Lower lobe of right lung (tissue), 2 donors: ENCODE measurements around the gene FAT4. TPM values are rescaled to one million over a fixed set of nuclear protein-coding genes. Genes with fewer than 3 reads are reported as not detected.

Source experiments
- ATAC-seq, 2 donors: fragments of 200-7000 bp; cut with Tn5 transposase; one replicate each; pipeline ENCODE4 v1.9.1; 2020 to 2022; ENCODE audit warnings: mild to moderate bottlenecking in 2 of 2, moderate library complexity in 2 of 2
- DNase-seq: peaks from one replicate; pipeline ENCODE4 v3.0.0-alpha.2; 2020
- H3K27ac ChIP-seq: fragments of 200-600 bp; one replicate; pipeline ENCODE4 v1.8.0; 2022
- H3K27me3 ChIP-seq: fragments of 200-600 bp; one replicate; pipeline ENCODE4 v1.8.0; 2022; ENCODE audit warnings: low read depth
- H3K36me3 ChIP-seq: fragments of 200-600 bp; one replicate; pipeline ENCODE4 v1.8.0; 2022; ENCODE audit warnings: mild to moderate bottlenecking
- H3K4me1 ChIP-seq: fragments of 200-600 bp; one replicate; pipeline ENCODE4 v1.8.0; 2022
- H3K4me3 ChIP-seq: fragments of 200-600 bp; one replicate; pipeline ENCODE4 v1.8.0; 2022; ENCODE audit warnings: mild to moderate bottlenecking
- H3K9me3 ChIP-seq: fragments of 200-600 bp; one replicate; pipeline ENCODE4 v1.8.0; 2022
- intact Hi-C: fragments of 100-400 bp; cut with DNase I; formaldehyde crosslinking; loops from one replicate; pipeline ENCODE4 v1.11.0; 2022
- total RNA-seq: library from RNA; stranded (reverse); fragmentation: NEBNext Ultra II Directional; extraction: Animal tissue kit (Norgen Biotek cat#: 25700); gene quantifications from one replicate; pipeline ENCODE4 v1.2.1, GENCODE V29; 2021
- TF ChIP-seq, protein P1 (sequence below): fragments of 200-600 bp; IDR thresholded peaks from one replicate; pipeline ENCODE4 v1.8.0; 2022; ENCODE audit warnings: antibody characterized with exemption, mild to moderate bottlenecking
- donor health status: DM: no; HTN: yes; CAD: no; lungs with severe emphysema.

The FAT4 gene
- total RNA-seq, 1 donor from 2014 or later, result 15.2 TPM

DNA sequence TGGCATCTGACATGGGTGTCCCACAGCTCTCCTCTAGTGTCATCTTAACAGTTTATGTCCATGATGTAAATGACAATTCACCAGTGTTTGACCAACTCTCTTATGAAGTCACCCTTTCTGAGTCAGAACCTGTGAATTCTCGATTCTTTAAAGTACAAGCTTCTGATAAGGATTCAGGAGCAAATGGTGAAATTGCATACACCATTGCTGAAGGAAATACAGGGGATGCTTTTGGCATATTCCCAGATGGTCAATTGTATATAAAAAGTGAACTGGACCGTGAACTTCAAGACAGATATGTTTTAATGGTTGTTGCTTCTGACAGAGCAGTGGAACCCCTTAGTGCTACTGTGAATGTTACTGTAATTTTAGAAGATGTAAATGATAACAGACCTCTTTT is 4.6 kb downstream of the FAT4 start:
- intact Hi-C loops, result loop anchor here (10.0 kb wide), 1 partner anchor 425 kb away; no protein-coding TSS in a partner anchor
- no peak for DNase-seq
- no peak for ATAC-seq
- Histone ChIP-seq H3K36me3 (no peaks in the 10 kb centered on the region), H3K9me3 (no peaks in the 10 kb centered on the region), H3K27me3 (no peaks in the 10 kb centered on the region), H3K27ac (no peak overlapping the region), H3K4me1 (peaks cover 42% of the 10 kb centered on the region), H3K4me3 (no peak overlapping the region)
- TF ChIP-seq, protein P1, sequence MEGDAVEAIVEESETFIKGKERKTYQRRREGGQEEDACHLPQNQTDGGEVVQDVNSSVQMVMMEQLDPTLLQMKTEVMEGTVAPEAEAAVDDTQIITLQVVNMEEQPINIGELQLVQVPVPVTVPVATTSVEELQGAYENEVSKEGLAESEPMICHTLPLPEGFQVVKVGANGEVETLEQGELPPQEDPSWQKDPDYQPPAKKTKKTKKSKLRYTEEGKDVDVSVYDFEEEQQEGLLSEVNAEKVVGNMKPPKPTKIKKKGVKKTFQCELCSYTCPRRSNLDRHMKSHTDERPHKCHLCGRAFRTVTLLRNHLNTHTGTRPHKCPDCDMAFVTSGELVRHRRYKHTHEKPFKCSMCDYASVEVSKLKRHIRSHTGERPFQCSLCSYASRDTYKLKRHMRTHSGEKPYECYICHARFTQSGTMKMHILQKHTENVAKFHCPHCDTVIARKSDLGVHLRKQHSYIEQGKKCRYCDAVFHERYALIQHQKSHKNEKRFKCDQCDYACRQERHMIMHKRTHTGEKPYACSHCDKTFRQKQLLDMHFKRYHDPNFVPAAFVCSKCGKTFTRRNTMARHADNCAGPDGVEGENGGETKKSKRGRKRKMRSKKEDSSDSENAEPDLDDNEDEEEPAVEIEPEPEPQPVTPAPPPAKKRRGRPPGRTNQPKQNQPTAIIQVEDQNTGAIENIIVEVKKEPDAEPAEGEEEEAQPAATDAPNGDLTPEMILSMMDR, result no peak

DNA sequence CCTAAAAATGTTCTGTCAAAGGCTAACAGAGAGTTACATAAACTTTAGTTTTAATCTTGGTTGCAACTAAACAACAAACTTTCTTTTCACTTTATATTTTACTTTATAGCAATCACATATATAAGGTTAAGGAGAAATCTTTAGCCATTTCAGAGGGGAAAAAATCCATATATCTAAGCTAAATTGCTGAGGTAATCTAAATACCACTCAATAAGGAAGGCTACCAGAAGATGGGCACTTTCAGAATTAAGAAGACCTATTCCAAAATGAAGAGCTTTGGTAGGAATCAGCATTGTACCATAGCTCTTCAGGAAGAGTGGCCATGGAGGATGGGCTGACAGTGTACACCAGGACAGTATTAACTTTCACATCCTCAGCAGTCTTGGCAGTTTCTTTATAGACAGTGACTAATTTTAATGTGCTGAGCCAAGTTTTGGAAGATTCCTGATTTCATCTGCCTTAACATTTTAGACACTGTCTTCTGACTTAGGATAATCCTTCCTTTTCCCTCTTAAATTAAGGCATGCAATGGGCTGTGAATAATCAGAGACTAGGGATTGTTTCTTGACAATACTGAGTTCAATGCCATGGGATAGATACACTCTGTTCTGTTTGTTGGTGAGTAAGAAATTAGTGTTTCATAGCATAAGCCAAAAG is 7.1 kb downstream of the FAT4 start:
- intact Hi-C loops, result no loop called here
- H3K4me1 ChIP-seq, result peaks cover 28% of the 10 kb centered on the region
- peak overlapping the region; percentile 12 for H3K27ac ChIP-seq
- TF ChIP-seq, protein P1, result no peak
- H3K27me3 ChIP-seq, result no peaks in the 10 kb centered on the region
- ATAC-seq (no peak), DNase-seq (no peak)
- no peaks in the 10 kb centered on the region for H3K36me3 ChIP-seq
- no peaks in the 10 kb centered on the region for H3K9me3 ChIP-seq
- H3K4me3 ChIP-seq, result peak overlapping the region; percentile 34

DNA sequence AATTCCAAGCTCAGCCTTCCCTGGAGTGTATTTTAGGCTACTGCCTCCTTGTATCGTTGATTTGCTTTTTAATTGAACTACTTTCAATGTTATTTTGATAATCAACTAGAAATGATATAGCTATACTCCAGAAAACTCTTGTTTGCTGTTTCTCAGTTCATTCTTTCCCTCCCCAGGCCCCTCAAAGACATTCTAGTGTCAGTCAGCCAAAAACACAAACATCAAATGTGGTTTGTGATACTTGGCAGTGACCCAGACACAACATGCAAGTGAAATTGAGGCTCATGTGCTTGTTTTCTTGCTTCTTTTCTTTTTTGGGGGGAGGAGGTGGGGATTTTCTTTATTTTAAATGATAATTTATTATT is 7.6 kb downstream of the FAT4 start:
- intact Hi-C loops, result no loop called here
- Histone ChIP-seq H3K9me3 (no peaks in the 10 kb centered on the region), H3K4me3 (peak overlapping the region; percentile 34), H3K27me3 (no peaks in the 10 kb centered on the region), H3K4me1 (peaks cover 23% of the 10 kb centered on the region), H3K27ac (peak overlapping the region; percentile 12), H3K36me3 (no peaks in the 10 kb centered on the region)
- TF ChIP-seq, protein P1, result no peak
- ATAC-seq (no peak), DNase-seq (no peak)

DNA sequence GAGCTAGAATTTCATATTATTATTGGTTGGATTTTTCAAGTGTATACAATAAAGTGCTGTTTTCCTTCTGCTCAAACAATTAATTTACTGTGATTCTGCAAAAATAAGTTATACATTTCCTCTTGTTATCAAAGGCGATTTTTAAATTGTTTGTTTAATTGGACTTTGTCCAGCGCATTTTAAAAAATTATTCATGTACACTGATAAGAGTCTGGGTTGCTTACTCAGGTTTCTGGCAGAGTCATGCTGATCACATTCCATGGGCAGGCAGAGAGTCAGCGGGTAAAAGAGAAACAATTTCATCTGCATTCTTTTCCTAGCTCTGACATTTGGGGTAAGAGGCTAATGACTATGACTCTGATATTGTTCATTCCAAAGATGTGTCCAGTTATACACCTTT is 8.9 kb downstream of the FAT4 start:
- H3K4me3 ChIP-seq, result peak overlapping the region; percentile 13
- H3K9me3 ChIP-seq, result no peaks in the 10 kb centered on the region
- ATAC-seq (peak; percentile 38 to 80), DNase-seq (no peak)
- H3K4me1 ChIP-seq, result peaks cover 10% of the 10 kb centered on the region
- TF ChIP-seq, protein P1, result no peak
- intact Hi-C loops, result no loop called here
- no peak overlapping the region for H3K27ac ChIP-seq
- no peaks in the 10 kb centered on the region for H3K27me3 ChIP-seq
- no peaks in the 10 kb centered on the region for H3K36me3 ChIP-seq

DNA sequence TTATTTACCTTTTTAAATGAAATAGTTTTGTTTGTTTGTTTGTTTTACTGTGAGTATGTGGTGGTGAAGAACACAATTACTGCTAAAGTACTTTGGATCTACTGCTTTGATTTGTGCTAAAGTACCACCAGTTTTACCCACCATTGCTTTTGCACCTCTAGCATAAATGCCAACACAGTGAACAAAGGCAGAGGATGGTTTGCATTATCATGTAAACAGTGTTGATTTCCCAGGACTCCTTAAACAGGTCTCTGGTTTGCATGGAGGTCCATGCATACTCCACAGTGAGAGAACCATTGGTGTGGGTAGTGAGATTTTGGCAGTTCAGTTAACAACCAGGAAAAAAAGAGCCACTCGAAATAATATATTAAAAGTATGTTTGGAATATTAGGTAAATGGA is 11.0 kb downstream of the FAT4 start:
- TF ChIP-seq, protein P1, result no peak
- no peak overlapping the region for H3K27ac ChIP-seq
- no peaks in the 10 kb centered on the region for H3K36me3 ChIP-seq
- no peaks in the 10 kb centered on the region for H3K9me3 ChIP-seq
- H3K4me1 ChIP-seq, result peaks cover 6% of the 10 kb centered on the region
- H3K4me3 ChIP-seq, result no peak overlapping the region
- ATAC-seq (no peak), DNase-seq (no peak)
- H3K27me3 ChIP-seq, result no peaks in the 10 kb centered on the region
- intact Hi-C loops, result no loop called here
